ENCODE data around the gene MARF1.
"Not testable (repeated sequence)": the region's sequence is repeated elsewhere in the genome, so short reads cannot be mapped to it uniquely, and the experiment has no call there.

MARF1 gene

DNA sequence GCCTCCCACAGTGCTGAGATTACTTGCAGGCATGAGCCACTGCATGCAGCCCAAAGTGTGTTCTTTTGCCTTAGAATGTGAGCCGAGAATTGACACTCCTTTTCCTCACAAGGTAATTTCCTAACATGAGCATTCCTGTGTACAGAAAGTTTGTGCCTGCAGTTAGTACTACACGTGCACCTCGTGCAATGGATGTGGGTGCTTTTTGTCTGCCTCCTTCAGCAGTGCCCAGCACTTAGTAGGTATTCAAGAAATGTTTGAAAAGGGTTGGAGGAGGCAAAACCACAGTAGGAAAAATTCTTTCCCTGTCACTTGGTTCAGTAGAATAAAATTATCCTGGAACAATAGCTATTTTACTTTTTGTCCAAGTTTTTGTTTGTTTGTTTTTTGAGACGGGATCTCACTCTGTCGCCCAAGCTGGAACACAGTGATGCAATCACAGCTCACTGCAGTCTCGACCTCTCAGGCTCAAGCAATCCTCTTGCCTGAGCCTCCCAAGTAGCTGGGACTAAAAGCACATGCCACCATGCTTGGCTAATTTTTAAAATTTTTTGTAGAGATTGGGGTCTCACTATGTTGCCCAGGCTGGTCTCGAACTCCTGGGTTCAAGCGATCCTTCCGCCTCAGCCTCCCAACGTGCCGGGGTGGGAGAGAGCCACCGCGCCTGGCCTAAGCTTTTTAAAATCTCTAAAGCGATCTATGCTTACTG, 9.5 kb upstream of the MARF1 start:
- DNase-seq: no peak

DNA sequence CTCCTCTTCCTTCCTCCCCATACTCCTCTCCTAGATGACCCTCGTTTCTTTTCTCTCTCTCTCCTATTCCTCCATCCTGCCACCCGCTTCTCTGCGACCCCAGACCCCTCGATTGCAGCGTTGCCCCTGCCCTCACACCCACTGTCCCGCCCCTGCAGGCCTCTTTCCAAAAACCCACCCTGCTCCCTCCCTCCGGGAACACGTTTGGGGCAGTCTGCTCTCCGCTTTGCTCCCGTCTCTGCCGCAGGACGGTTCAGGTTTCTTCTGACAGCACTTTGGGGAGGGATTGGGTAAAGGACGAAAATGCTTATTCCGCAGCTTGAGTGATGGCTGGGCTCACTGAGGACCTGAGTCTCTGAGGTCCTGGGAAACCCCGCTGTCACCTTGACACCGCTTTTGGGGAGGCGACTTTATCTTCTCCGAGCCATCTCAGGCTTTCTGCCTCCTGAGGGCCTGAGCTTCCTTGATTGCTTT, 7.8 kb upstream of the MARF1 start:
- peak; percentile 31 to 33 for DNase-seq

DNA sequence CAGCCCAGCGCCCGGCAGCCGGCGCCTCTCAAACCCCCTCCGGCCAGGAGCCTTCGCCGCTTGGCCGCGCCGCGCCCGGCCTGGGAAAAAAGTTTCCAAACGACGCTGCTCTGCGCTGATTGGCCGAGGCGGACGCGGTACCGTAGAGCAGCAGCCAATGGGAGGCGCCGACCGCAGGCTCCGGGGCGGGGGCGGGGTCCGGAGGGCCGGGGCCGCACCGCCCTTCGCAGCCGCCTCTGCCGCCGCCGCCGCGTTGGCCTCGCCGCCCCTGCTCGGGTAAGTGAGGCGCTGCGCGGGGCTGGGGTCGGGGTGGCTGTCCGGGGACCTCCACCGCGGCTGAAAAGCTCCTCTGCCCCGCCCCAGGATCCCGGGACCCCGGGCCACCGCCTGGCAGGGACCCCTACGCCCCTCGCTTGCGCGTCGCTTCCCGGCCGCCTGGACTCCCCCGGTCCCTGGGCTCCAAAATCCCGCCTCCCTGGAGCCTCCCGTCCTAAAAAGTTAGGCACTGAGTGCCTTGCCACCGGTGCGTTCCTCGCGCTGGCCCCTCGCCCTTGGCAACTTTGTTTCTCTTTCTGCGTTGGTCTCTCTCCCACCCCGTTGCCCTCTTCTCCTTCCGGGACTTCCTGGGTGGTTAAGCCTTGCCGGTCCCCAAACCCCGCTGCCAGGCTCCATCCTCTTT, 7.2 kb upstream of the MARF1 start, which contains the start of gene NDE1:
Gene NDE1 (plus strand): TSS at position 227 of the 679 bp plus-strand sequence. CDS start 14,534 bp downstream, outside the sequence.
- peak; percentile 77 to 86 for DNase-seq

DNA sequence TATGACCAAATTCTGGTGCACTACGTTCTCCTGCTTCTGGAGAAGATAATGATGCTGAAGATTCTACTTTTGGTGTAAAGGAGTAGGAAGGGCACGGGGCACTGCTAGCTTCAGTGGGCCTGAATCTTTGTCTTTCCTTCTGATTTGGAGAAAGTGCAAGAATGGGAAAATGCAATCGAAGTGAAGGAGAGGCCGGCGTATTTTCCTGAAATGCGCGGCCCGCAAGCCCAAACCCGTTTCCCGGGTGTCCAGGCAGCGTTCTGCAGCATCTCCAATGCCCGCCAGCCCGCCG, 6.7 kb upstream of the MARF1 start:
- no peak for DNase-seq

DNA sequence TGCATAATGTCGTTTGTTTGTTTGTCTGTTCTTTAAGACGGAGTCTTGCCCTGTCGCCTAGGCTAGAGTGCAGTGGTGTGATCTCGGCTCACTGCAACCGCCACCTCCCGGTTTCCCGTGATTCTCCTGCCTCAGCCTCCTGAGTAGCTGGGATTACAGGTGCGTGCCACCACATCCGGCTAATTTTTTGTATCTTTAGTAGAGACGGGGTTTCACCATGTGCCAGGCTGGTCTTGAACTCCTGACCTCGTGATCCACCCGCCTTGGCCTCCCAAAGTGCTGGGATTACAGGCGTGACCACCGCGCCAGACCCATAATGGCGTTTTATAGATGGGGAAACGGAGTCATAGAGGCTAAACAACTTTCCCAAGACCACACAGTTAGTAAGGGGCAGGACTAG, 6.4 kb upstream of the MARF1 start:
- not testable (repeated sequence) for DNase-seq

DNA sequence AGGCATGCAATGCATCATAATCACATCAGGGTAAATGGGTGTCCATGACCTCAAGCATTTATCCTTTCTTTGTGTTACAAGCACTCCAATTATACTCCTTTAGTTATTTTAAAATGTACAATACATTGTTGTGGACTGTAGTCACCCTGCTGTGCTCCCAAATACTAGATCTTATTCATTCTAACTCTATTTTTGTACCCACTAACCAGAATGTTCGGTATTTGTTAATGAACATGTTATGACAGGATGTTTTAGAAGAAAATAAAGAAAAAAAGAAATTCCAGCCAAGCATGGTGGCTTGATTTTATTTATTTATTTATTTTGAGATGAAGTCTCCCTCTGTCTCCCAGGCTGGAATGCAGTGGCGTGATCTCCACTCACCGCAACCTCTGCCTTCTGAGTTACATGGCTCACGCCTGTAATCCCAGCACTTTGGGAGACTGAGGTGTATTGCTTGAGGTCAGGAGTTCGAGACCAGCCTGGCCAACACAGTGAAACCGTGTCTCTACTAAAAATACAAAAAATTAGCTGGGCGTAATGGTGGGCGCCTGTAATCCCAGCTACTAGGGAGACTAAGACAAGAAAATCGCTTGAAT, 5.3 kb upstream of the MARF1 start:
- no peak for DNase-seq

DNA sequence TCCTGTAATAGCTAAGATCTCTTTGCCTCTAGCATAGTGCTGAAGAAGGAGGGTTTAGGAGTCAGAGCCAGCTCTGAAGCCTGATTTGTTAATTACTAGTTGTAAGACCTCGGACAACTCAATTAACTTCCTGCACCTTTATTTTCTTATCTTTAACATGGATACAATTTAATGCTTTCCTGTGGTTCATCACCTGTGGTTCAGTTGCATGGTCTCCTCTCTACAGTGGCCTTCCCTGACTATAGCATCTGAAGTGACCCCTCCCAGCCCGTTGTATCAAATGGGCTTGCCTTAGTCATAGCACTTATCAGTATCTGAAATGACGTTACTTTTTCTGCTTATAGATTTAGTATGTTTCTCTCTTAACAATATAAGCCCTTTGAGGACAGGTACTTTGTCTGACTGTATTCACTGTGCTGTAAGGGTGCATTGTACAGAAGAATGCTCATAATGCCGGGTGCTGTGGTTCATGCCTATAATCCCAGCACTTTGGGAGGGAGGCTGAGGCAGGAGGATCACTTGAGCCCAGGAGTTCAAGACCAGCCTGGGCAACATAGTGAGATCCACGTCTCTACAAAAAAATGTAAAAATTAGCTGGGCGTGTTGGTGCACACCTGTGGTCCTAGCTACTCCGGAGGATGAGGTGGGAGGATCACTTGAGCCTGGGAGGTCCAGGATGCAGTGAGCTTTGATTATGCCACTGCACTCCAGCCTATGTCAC, 4.5 kb upstream of the MARF1 start:
- DNase-seq: no peak

DNA sequence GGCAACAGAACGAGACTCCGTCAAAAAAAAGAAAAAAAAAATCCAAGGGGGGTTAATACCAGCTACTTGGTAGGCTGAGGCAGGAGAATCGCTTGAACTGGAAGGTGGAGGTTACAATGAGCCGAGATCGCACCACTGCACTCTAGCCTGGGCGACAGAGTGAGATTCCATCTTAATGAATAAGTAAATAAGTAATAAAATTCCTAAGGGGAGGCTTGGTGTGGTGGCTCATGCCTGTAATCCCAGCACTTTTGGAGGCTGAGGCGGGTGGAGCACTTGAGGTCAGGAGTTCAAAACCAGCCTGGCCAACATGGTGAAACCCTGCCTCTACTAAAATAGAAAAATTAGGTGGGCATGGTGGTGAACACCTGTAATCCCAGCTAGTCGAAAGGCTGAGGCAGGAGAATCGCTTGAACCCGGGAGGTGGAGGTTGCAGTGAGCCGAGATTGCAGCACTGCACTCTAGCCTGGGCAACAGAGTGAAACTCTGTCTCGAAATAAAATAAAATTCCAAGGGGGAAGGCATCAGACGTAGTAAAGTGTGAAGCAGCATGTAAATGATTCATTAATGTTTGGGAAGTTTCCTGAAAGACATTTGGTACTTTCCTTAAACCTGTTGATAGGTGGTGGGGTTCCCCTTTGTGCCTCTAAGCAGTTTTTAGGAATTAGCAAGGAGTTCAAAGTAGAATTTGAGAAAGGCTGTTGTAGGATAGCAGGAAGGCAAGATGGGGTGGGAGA, 3.8 kb upstream of the MARF1 start:
- not testable (repeated sequence) for DNase-seq

DNA sequence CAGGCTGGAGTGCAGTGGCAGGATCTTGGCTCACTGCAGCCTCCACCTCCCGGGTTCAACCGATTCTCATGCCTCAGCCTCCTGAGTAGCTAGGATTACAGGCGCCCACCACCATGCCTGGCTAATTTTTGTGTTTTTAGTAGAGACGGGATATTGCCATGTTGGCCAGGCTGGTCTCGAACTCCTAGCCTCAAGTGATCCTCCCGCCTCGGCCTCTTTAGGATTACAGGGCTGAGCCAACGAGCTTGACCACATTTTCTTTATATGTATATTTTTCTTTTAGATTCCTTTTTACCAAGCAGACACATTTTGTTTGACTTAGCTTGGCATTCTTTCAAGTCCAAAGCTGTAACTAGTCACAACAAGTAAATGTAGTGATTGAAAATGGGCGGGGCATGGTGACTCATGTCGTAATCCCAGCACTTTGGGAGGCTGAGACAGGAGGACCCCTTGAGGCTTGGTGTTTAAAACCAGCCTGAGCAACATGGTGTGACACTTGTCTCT, 2.1 kb upstream of the MARF1 start:
- peak in 1 of 2 experiments; percentile 33 for DNase-seq

DNA sequence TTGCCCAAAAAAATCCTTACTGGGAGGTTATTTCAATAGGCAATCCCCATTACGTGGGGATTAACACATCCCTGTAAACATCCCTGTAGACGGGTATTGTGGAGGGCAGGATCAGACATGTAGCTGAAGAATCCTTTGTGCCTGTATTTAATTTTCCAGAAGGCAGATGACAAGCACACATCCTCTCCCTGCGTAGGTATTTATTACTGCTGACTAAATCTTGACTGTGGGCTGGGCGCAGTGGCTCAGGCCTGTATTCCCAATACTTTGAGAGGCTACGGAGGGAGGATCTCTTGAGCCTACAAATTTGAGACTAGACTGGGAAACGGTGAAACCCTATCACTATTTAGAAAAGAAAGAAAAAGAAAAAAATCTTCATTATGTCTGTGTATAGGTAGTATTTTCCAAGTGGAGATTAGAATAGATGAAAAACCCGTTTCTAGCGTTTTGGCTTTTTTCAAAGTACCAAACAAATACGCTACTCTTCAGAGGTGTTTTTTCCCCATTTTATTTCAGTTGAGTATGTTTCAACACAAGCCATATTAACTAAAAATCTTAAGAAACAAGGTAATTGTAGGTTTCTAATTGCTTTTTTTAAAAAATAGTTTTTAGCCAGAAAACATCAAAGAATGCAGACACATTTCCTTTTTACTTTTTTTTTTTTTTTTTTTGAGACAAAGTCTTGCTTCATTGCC, 1.5 kb upstream of the MARF1 start:
- DNase-seq: no peak

DNA sequence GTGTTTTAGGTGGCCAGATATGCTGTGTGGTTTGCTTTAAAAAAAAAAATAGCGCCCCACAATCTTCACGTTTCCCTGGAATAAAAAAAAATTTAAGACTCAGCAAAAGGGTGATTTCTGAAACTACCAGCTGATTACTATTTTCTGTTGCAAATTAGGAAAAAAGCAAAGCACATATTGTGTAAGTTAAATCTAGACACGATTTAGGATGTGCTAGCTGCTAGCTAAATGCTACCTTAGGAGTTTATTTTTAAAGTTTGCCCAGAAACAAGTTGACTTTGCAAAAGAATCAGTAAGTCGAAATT, 944 bp upstream of the MARF1 start:
- DNase-seq: no peak

DNA sequence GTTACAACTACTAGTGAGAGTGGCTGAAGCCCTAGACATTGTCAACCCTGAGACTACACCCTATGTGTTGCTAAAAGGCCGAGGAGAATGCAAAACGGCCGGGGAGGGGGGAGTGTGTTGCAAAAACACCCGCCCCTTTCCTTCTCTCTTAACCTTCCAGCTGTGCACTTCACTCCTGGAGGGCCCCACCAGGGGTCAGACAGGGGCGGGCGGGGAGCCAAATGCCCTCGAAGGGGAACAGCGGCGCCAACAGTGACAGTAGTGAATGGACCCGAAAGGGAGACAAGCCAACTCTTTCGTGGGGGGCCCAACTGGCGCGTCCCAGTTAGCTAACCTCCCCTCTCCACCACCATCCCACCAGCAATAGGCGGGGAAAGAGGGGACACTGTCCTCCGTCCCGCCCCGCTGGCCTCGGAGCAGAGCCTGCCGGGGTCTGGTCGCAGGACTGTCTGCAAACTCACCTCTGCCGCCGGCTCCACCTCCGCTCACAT, 352 bp downstream of the MARF1 start:
- peak; percentile 52 to 62 for DNase-seq

DNA sequence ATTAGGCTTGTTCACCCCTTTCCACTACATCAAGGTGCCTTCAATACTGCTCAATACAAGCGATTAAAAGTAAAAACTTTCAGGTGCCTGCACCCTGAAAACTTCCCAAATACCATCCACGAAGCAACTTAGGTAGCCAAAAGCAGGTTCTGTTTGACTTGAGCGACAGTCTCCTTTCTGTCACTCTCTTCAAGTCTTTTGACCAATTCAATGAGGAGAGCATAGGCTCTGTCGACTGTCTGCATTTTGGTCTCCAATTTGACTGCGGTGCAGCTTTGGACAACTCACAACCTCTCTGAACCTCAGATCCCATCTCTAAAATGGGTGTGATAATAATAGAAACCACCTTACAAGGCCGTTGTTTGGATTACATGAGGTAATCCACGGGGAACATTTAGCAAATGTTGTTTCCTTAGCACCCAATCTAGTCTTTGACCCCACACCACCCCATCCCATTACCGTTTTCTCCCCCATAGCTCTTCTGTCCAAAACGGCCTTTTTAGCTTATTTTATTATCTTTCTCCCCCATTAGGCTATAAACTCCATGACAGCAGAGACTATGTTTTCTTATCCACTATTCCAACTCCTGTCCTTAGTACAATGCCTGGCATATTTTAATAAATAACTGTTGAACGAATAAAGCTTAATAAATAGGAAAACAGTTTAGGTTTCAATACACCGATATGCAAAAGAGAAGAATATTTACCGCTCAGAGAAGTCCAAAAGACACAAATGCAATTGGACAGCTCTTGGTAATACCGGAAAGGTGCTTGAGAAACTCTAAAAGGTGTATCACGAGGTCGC, 999 bp downstream of the MARF1 start:
- DNase-seq: no peak

DNA sequence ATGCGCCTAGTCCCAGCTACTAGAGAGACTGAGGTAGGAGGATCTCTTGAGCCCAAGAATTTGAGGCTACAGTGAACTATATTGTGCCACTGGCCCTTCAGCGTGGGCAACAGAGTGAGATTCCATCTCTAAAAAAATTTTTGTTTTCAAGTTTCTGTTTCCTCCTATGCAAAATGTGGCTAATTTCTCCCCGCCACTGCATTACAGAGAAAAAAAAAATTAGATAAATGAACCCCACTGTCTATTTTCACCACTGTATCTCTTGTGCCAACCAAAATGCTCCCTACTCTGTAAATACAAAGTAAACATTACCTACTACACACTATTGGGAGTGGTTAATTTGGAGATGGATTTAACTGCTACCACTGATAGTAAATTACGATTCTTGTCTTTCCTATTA, 2.0 kb downstream of the MARF1 start:
- no peak for DNase-seq

DNA sequence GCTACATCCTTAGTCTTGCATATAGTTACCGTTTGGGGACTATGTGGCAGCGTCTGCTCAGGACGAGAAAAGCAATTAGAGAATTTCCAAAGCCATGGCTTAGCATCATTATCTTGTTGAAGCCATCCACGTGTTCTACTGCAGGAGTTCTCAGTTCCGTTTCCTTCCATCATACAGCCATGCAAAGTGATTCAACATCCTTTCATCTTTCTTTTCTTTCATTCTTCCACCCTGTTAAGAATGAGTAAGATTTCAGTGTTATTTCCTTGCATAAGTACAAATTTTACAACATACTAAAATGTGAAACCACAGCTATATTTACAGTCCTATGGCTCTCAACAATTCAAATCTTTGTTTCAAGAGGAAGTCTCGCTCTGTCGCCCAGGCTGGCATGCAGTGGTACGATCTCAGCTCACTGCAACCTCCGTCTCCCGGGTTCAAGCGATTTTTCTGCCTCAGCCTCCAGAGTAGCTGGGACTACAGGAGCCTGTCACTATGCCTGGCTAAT, 3.8 kb downstream of the MARF1 start:
- DNase-seq: peak in 1 of 2 experiments; percentile 18

DNA sequence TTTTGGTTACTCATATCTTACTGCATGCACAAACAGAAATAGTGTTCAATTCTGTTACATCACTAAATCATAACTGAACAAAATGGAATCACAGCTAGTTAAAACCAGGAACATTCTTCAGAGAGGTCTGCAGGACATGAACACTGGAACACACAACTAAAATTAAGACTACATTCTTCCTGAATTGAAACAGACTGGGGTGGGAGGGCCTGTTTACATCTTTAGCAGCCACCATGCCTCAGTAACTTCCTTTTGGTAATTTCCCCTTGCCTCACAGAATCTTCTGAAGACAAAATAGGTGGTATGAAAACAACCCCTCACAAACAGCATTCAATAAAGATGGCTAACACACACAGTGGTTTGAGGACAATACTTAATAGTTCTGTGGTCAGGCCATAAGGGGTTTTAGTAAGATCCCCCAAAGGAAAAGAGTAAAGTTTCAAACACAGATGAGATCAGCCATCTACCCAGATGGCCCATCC, 6.5 kb downstream of the MARF1 start:
- no peak for DNase-seq

DNA sequence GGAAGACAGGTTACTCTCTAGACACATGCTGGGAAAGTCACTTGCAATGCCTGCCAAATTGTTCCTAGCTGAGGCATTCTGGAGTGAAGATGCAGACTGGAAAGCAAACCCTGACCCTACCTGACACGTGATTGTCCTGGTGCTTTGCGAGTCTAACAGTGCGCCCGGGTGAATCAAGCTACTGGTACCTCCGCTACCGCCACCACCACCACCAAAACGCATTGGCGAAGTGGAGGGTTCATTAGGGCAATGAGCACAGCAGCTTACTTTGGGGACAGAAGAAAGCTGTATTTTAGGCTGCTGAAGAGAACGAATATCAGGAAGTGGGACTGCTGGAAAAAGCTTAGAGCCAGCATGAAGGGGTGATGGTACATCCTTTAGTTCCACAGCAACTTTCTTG, 7.0 kb downstream of the MARF1 start:
- DNase-seq: no peak

DNA sequence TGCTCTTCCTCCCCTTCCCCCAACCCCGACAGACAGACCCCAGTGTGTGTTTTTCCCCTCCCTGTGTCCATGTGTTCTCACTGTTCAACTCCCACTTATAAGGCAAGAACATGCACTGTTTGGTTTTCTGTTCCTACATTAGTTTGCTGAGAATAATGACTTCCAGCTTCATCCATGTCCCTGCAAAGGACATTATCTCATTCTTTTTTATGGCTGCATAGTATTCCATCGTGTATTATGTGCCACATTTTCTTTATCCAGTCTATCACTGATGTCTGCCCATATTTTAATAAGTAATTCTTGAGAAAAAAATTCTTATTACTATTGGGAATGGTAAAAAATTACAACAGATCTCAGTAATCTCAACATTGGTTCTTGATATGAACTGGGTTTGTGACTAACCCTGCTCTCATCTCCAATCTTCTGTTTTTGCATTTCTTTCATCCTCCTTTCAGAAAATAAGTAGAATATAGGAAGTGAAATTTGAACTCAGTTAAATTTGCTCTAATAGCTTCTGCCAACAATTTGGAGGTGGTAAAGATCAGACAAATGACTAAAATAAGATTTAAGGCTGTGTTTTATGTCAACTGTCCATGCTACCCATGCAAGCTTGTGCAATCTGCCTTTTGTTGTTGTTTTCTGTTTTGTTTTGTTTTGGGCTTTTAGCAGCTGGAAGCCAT, 11.1 kb downstream of the MARF1 start:
- DNase-seq: no peak

DNA sequence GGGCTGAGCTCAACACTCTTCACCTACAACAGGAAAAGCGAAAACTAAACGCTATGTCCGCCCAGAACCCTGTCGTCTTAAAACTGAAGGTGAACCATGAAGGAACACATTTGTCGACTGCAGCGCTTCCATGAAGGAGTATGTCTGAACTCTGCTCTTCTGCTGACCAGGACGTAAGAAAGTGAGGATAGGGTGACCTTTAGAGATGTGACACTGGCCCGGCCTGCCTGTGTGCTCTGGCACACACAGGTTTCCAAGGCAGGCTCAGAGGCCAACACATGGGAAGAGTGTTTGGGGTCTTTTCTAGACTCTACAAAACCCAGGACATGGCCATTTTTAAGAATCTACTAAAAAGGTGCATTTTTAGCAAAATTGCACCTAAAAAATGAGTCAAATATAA, 21.1 kb downstream of the MARF1 start:
- no peak for DNase-seq

DNA sequence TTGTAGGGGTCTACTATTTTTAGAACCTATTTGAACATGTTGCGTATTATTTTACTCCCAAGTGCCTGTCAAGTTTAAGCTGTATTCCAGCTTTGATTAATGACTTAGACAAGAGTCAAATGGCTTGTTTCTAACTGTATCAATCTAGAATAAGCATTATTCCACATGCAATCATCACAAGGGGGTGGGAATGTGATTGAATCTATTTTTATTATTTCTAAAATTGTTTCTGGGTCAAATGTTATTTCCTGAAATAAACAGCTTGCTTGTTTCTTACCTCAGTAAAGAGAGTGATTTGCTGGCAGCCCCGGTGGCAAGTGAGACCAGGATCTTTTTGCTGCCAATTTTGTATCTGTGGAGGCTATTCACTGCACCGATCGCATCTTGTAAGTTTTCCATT, 21.5 kb downstream of the MARF1 start:
- DNase-seq: no peak

Data from stimulated activated CD4-positive, alpha-beta T cell treated with anti-CD3 and anti-CD28 coated beads, Interleukin-4, amount 100 ng/mL, for 4 hours (primary cell).